Measurements from ENCODE around the gene KCTD19. TPM values are rescaled to one million over a fixed set of nuclear protein-coding genes. Genes with fewer than 3 reads are reported as not detected.
A peak's percentile ranks its signal among the peaks of the same experiment; 100 is the strongest.

The KCTD19 gene
- polyA plus RNA-seq, 1 donor (not counting 4 experiments of a cell fraction or from before 2014, with no cell fraction given): not detected

DNA sequence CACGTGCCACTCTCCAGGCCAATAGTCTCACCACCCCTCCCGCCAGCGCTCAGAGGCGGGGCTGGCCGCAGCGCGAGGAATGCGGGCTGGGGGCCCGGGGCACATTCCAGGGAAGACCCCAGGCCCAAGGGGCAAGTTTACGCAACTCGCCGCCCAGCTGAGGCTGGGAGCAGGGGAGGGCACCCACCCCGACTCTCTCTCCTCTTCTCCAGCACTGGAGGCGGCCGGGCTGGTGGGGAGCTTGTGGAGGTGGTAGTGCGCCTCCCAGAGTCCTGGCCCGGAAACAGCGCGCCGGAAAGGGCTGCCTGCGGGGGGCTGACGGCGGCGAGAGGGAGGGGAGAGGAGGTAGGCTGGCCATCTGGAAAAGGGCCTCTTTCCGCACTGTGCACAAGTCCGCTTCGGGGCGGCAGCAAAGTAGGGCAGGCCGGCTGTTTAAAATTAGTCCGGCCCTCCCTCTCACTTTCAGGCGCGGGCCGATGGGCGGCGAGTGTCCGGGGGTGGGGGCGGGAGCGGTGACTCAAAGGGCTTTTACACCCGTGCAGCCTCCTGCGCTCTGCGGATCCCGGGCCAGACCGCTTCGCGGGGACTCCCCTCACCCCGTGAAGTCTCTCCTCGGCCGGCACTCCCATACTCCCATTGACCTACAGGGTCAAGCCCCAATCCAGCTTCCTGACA lies 80.3 kb downstream of the KCTD19 start:
- Histone ChIP-seq H2AFZ (ENCODE audit: control insufficient read depth, low read length) (peak overlapping the region; percentile 30), H3K4me1 (ENCODE audit: control insufficient read depth, extremely low read depth, insufficient read depth, low read length) (peaks cover 61% of the 10 kb centered on the region), H3K9ac (ENCODE audit: control insufficient read depth, extremely low read depth, insufficient read depth, low read length) (peak overlapping the region; percentile 79), H3K79me2 (ENCODE audit: control insufficient read depth, insufficient read depth, low read length) (peaks cover 16% of the 10 kb centered on the region), H3K27ac (ENCODE audit: control insufficient read depth, insufficient read depth, low read length) (peak overlapping the region; percentile 73), H3K9me1 (ENCODE audit: control insufficient read depth, extremely low read depth, insufficient read depth, low read length) (peaks cover 2% of the 10 kb centered on the region), H3K4me2 (ENCODE audit: control insufficient read depth, extremely low read depth, insufficient read depth, low read depth, low read length) (peak overlapping the region; percentile 85), H4K20me1 (ENCODE audit: control insufficient read depth, extremely low read depth, insufficient read depth, low read length) (no peaks in the 10 kb centered on the region), H3K4me3 (ENCODE audit: control insufficient read depth in 2 of 3, extremely low read depth in 1 of 3, insufficient read depth in 2 of 3, low read depth in 1 of 3, low read length in 3 of 3) (peak overlapping the region; percentile 79 to 86 (median 85)), H3K36me3 (ENCODE audit: control insufficient read depth in 2 of 2, extremely low read depth in 1 of 2, insufficient read depth in 2 of 2, low read length in 2 of 2) (peaks cover 0 to 5% of the 10 kb centered on the region in 2 experiments), H3K9me3 (ENCODE audit: control insufficient read depth, low read depth, low read length) (no peaks in the 10 kb centered on the region), H3K27me3 (ENCODE audit: control insufficient read depth, extremely low read depth, insufficient read depth, low read length) (peaks cover 18% of the 10 kb centered on the region)
- FAIRE-seq (no peak), DNase-seq (ENCODE audit: low read depth, low spot score) (no peak)
- TF ChIP-seq EZH2 (IDR thresholded peaks at IDR 0.05; ENCODE audit: low read length): no peak
- TF ChIP-seq, protein P1, sequence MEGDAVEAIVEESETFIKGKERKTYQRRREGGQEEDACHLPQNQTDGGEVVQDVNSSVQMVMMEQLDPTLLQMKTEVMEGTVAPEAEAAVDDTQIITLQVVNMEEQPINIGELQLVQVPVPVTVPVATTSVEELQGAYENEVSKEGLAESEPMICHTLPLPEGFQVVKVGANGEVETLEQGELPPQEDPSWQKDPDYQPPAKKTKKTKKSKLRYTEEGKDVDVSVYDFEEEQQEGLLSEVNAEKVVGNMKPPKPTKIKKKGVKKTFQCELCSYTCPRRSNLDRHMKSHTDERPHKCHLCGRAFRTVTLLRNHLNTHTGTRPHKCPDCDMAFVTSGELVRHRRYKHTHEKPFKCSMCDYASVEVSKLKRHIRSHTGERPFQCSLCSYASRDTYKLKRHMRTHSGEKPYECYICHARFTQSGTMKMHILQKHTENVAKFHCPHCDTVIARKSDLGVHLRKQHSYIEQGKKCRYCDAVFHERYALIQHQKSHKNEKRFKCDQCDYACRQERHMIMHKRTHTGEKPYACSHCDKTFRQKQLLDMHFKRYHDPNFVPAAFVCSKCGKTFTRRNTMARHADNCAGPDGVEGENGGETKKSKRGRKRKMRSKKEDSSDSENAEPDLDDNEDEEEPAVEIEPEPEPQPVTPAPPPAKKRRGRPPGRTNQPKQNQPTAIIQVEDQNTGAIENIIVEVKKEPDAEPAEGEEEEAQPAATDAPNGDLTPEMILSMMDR (optimal IDR thresholded peaks at IDR 0.05 in 1 of 3, IDR thresholded peaks at IDR 0.05 in 1 of 3, conservative IDR thresholded peaks at IDR 0.05 in 1 of 3; ENCODE audit: extremely low read depth in 1 of 3, insufficient read depth in 2 of 3, low read length in 3 of 3): peak; percentile 20 to 71 (median 46)
- dilution Hi-C loops (cut with MboI; ENCODE audit: extremely low pct_ligation_motif_present, low sequenced_read_pairs): no loop called here

DNA sequence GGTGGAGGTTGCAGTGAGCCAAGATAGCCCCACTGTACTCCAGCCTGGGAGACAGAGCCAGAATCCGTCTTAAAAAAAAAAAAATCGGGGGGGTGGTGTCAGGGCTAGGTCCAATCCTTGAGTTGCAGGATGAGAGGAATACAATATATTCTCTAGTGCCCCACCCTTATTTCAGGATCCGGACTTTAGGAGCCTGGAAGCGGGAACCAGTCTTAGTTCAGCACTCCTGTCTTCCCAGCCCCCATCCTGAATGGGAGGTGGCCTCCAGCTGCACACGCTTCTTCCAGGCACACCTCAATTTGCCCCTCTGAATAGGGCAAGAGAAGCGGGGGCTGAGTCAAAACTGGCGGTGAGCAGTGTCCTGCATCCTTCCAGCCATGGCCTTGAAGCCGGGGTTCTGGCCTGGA lies 80.9 kb downstream of the KCTD19 start:
- no peak overlapping the region for H2AFZ ChIP-seq (ENCODE audit: control insufficient read depth, low read length)
- dilution Hi-C loops (cut with MboI; ENCODE audit: extremely low pct_ligation_motif_present, low sequenced_read_pairs): no loop called here
- H3K4me2 ChIP-seq (ENCODE audit: control insufficient read depth, extremely low read depth, insufficient read depth, low read depth, low read length): peak overlapping the region; percentile 85
- H3K9me3 ChIP-seq (ENCODE audit: control insufficient read depth, low read depth, low read length): no peaks in the 10 kb centered on the region
- FAIRE-seq: no peak
- no peak for DNase-seq (ENCODE audit: low read depth, low spot score)
- peak overlapping the region; percentile 79 for H3K9ac ChIP-seq (ENCODE audit: control insufficient read depth, extremely low read depth, insufficient read depth, low read length)
- H3K27ac ChIP-seq (ENCODE audit: control insufficient read depth, insufficient read depth, low read length): peak overlapping the region; percentile 73
- peaks cover 2% of the 10 kb centered on the region for H3K9me1 ChIP-seq (ENCODE audit: control insufficient read depth, extremely low read depth, insufficient read depth, low read length)
- H3K4me1 ChIP-seq (ENCODE audit: control insufficient read depth, extremely low read depth, insufficient read depth, low read length): peaks cover 66% of the 10 kb centered on the region
- H4K20me1 ChIP-seq (ENCODE audit: control insufficient read depth, extremely low read depth, insufficient read depth, low read length): no peaks in the 10 kb centered on the region
- H3K79me2 ChIP-seq (ENCODE audit: control insufficient read depth, insufficient read depth, low read length): peaks cover 16% of the 10 kb centered on the region
- TF ChIP-seq, protein P1 (optimal IDR thresholded peaks at IDR 0.05 in 1 of 3, IDR thresholded peaks at IDR 0.05 in 1 of 3, conservative IDR thresholded peaks at IDR 0.05 in 1 of 3; ENCODE audit: extremely low read depth in 1 of 3, insufficient read depth in 2 of 3, low read length in 3 of 3): no peak
- TF ChIP-seq EZH2 (IDR thresholded peaks at IDR 0.05; ENCODE audit: low read length): no peak
- H3K4me3 ChIP-seq (ENCODE audit: control insufficient read depth in 2 of 3, extremely low read depth in 1 of 3, insufficient read depth in 2 of 3, low read depth in 1 of 3, low read length in 3 of 3): peak overlapping the region; percentile 79 to 86 (median 85)
- peaks cover 18% of the 10 kb centered on the region for H3K27me3 ChIP-seq (ENCODE audit: control insufficient read depth, extremely low read depth, insufficient read depth, low read length)
- peaks cover 0 to 5% of the 10 kb centered on the region in 2 experiments for H3K36me3 ChIP-seq (ENCODE audit: control insufficient read depth in 2 of 2, extremely low read depth in 1 of 2, insufficient read depth in 2 of 2, low read length in 2 of 2)

Data from keratinocyte (primary cell).